PC-3 (cell line): Measurements from ENCODE around the gene KCNQ5. TPM values are rescaled to one million over a fixed set of nuclear protein-coding genes. Genes with fewer than 3 reads are reported as not detected.

ENCODE experiments used
- ATAC-seq: fragments of 200-7000 bp; cut with Tn5 transposase; 2 replicates; pipeline ENCODE4 v1.9.1; 2020; ENCODE audit warnings: mild to moderate bottlenecking, moderate library complexity
- BruUV-seq: library from RNA; stranded (reverse); fragments of 400-500 nt; replicated peaks from 2 replicates; lab custom pipeline; 2021; lab: Mats Ljungman, UMichigan
- CTCF ChIA-PET: fragments of 300-600 bp; sonication (Branson Sonifier 250); formaldehyde crosslinking; loops from one replicate; lab custom pipeline; 2022; ENCODE audit warnings: antibody characterized with exemption; lab: Charles Lee
- POLR2A ChIA-PET: fragments of 300-600 bp; sonication (Branson Sonifier 250); formaldehyde crosslinking; loops from one replicate; lab custom pipeline; 2022; ENCODE audit warnings: antibody characterized with exemption; ENCODE audit not compliant: unreplicated experiment; lab: Charles Lee
- DNase-seq: peaks from one replicate; pipeline ENCODE4 v3.0.0-alpha.2; 2015
- H2AFZ ChIP-seq: fragments of 300-600 bp; sonication (generic); 2 replicates; pipeline ENCODE4 v1.6.0; 2016; ENCODE audit warnings: antibody characterized with exemption, low read length
- H3F3A ChIP-seq: fragments of 300-600 bp; sonication (generic); one replicate; pipeline ENCODE4 v1.6.0; 2017; ENCODE audit warnings: antibody characterized with exemption, low read length, control low read depth, mild to moderate bottlenecking; ENCODE audit not compliant: unreplicated experiment
- H3K27ac ChIP-seq: fragments of 300-600 bp; sonication (generic); 2 replicates; pipeline ENCODE4 v1.5.1; 2016; ENCODE audit warnings: mild to moderate bottlenecking, low read length
- H3K27me3 ChIP-seq: fragments of 300-600 bp; sonication (generic); 2 replicates; pipeline ENCODE4 v1.6.1; 2016; ENCODE audit warnings: low read length, mixed read lengths
- H3K36me3 ChIP-seq: fragments of 300-600 bp; sonication (generic); 2 replicates; pipeline ENCODE4 v1.6.1; 2016; ENCODE audit warnings: low read depth, mixed run types, low read length, mixed read lengths
- H3K4me1 ChIP-seq: fragments of 300-600 bp; sonication (generic); 2 replicates; pipeline ENCODE4 v1.5.1; 2016; ENCODE audit warnings: low read length; ENCODE audit not compliant: insufficient read depth
- H3K4me2 ChIP-seq: fragments of 300-600 bp; sonication (generic); 2 replicates; pipeline ENCODE4 v1.6.0; 2016; ENCODE audit warnings: low read length
- H3K4me3 ChIP-seq: fragments of 300-600 bp; sonication (generic); 2 replicates; pipeline ENCODE4 v1.5.1; 2016; ENCODE audit warnings: mild to moderate bottlenecking, low read length, mixed read lengths
- H3K79me2 ChIP-seq: fragments of 300-600 bp; sonication (generic); 2 replicates; pipeline ENCODE4 v1.6.1; 2017; ENCODE audit warnings: low read length, mixed read lengths
- H3K9ac ChIP-seq: fragments of 300-600 bp; sonication (generic); 2 replicates; pipeline ENCODE4 v1.6.0; 2016; ENCODE audit warnings: mild to moderate bottlenecking, low read length
- H3K9me2 ChIP-seq: fragments of 300-600 bp; sonication (generic); replicated peaks from 2 replicates; pipeline ENCODE4 v1.6.1; 2016; ENCODE audit warnings: mixed run types, low read length, mixed read lengths
- H3K9me3 ChIP-seq: fragments of 300-600 bp; sonication (generic); 2 replicates; pipeline ENCODE4 v1.6.1; 2016; ENCODE audit warnings: low read length, mixed read lengths
- H4K20me1 ChIP-seq: fragments of 300-600 bp; sonication (generic); 2 replicates; pipeline ENCODE4 v1.6.1; 2016; ENCODE audit warnings: low read length, mixed read lengths
- CTCF ChIP-seq: fragments of 300-600 bp; sonication (generic); conservative IDR thresholded peaks from 2 replicates; pipeline ENCODE4 v1.5.1; 2017; ENCODE audit warnings: antibody characterized with exemption, low read depth, mild to moderate bottlenecking, low read length
- EZH2 ChIP-seq: fragments of 300-600 bp; sonication (generic); IDR thresholded peaks from one replicate; pipeline ENCODE4 v1.6.1; 2017; ENCODE audit warnings: antibody characterized with exemption, mild to moderate bottlenecking, low read length; ENCODE audit not compliant: unreplicated experiment
- EZH2phosphoT487 ChIP-seq: fragments of 300-600 bp; sonication (generic); IDR thresholded peaks from 2 replicates; pipeline ENCODE4 v1.6.1; 2018; ENCODE audit warnings: mild to moderate bottlenecking, antibody characterized with exemption, low read length, borderline replicate concordance
- intact Hi-C: fragments of 100-400 bp; cut with micrococcal nuclease; formaldehyde crosslinking; loops from 2 replicates; pipeline ENCODE4 v1.9.0; 2023
- total RNA-seq: library from RNA; depleted of rRNA; stranded (reverse); fragments of >200 nt; gene quantifications from 2 replicates; pipeline ENCODE4 v1.2.3, GENCODE V29; 2014

KCNQ5 gene
- total RNA-seq, 1 experiment from 2014 or later, result not detected

- ChIA-PET POLR2A (interaction anchor here (0.7 kb wide), 1 partner anchor 217 kb away, joined by 3 read pairs; no protein-coding TSS in a partner anchor), CTCF (no interaction called here)
- Histone ChIP-seq H3K79me2 (no peaks in the 10 kb centered on the region), H3K36me3 (no peaks in the 10 kb centered on the region), H3K9me3 (no peaks in the 10 kb centered on the region), H3K4me3 (no peak overlapping the region), H3F3A (no peaks in the 10 kb centered on the region), H3K4me2 (peak overlapping the region; percentile 66), H3K27me3 (no peaks in the 10 kb centered on the region), H3K27ac (peak overlapping the region; percentile 78), H4K20me1 (no peaks in the 10 kb centered on the region), H3K9ac (peak overlapping the region; percentile 32; the same call in 1 of the 2 replicates), H3K9me2 (no peaks in the 10 kb centered on the region), H3K4me1 (peaks cover 18% of the 10 kb centered on the region), H2AFZ (peak overlapping the region; percentile 73)
- DNase-seq (peak; percentile 67), ATAC-seq (peak; percentile 94)
- intact Hi-C loops, result loop anchor here (1.0 to 5.0 kb wide), 2 partner anchors 213 to 270 kb away; no protein-coding TSS in a partner anchor
- TF ChIP-seq CTCF (no peak), EZH2 (no peak), EZH2phosphoT487 (no peak)
- no TSS peak for BruUV-seq
These were observed 240.1 kb downstream of the KCNQ5 start for GRCh38 chr6:72861935-72862432.

GRCh38 chr6:72863131-72863530 lies 241.3 kb downstream of the KCNQ5 start:
- BruUV-seq, result no TSS peak
- H3K4me1 ChIP-seq, result peaks cover 18% of the 10 kb centered on the region
- POLR2A ChIA-PET, result no interaction called here
- H3K9ac ChIP-seq, result no peak overlapping the region
- no peaks in the 10 kb centered on the region for H3F3A ChIP-seq
- DNase-seq (no peak), ATAC-seq (no peak)
- CTCF ChIA-PET, result no interaction called here
- H3K4me3 ChIP-seq, result no peak overlapping the region
- H3K9me2 ChIP-seq, result no peaks in the 10 kb centered on the region
- H4K20me1 ChIP-seq, result no peaks in the 10 kb centered on the region
- no peaks in the 10 kb centered on the region for H3K36me3 ChIP-seq
- no peak overlapping the region for H2AFZ ChIP-seq
- no peaks in the 10 kb centered on the region for H3K79me2 ChIP-seq
- intact Hi-C loops, result loop anchor here (5.0 kb wide), 1 partner anchor 269 kb away; no protein-coding TSS in a partner anchor
- H3K9me3 ChIP-seq, result no peaks in the 10 kb centered on the region
- H3K27me3 ChIP-seq, result no peaks in the 10 kb centered on the region
- H3K4me2 ChIP-seq, result no peak overlapping the region
- H3K27ac ChIP-seq, result no peak overlapping the region
- TF ChIP-seq CTCF (no peak), EZH2phosphoT487 (no peak), EZH2 (no peak)

- Histone ChIP-seq H3K36me3 (no peaks in the 10 kb centered on the region), H3K9me3 (no peaks in the 10 kb centered on the region), H3K27ac (no peak overlapping the region), H3K4me2 (no peak overlapping the region), H3K79me2 (no peaks in the 10 kb centered on the region), H3K9me2 (no peaks in the 10 kb centered on the region), H2AFZ (no peak overlapping the region), H3K4me1 (peaks cover 18% of the 10 kb centered on the region), H4K20me1 (no peaks in the 10 kb centered on the region), H3F3A (no peaks in the 10 kb centered on the region), H3K27me3 (no peaks in the 10 kb centered on the region), H3K4me3 (no peak overlapping the region), H3K9ac (no peak overlapping the region)
- ChIA-PET POLR2A (no interaction called here), CTCF (no interaction called here)
- TF ChIP-seq EZH2, result no peak
- TF ChIP-seq CTCF, result no peak
- TF ChIP-seq EZH2phosphoT487, result no peak
- ATAC-seq (no peak), DNase-seq (no peak)
- BruUV-seq, result no TSS peak
- intact Hi-C loops, result loop anchor here (5.0 kb wide), 1 partner anchor 268 kb away; no protein-coding TSS in a partner anchor
These were observed 242.4 kb downstream of the KCNQ5 start for GRCh38 chr6:72864236-72864635.
